Naive B cell (primary cell): ENCODE results near the gene MOV10. TPM values are rescaled to one million over a fixed set of nuclear protein-coding genes. Genes with fewer than 3 reads are reported as not detected.

ENCODE experiments used
- ATAC-seq, 2 donors: fragments of 150-1000 bp; cut with Tn5 transposase; 2 replicates each; pipeline ENCODE4 v1.10.0; 2021; ENCODE audit warnings: low read depth in 2 of 2, mild to moderate bottlenecking in 2 of 2, moderate library complexity in 2 of 2
- DNase-seq: peaks from one replicate; pipeline ENCODE4 v3.0.0; 2022
- H3K27ac Mint-ChIP-seq, 6 donors: one replicate each; pipeline ENCODE4 v1.8.0; 2020 to 2022; ENCODE audit warnings: mild to moderate bottlenecking in 6 of 6, mixed read lengths in 6 of 6, moderate library complexity in 5 of 6, inconsistent platforms in 2 of 6
- H3K27me3 Mint-ChIP-seq, 3 donors: one replicate each; pipeline ENCODE4 v1.8.0; 2021 to 2022; ENCODE audit warnings: mixed read lengths in 3 of 3, mild to moderate bottlenecking in 1 of 3
- H3K36me3 Mint-ChIP-seq, 2 donors: one replicate each; pipeline ENCODE4 v1.8.0; 2020 to 2022; ENCODE audit warnings: mixed read lengths in 2 of 2, inconsistent platforms in 1 of 2, mild to moderate bottlenecking in 1 of 2
- H3K4me1 Mint-ChIP-seq, 3 donors: one replicate each; pipeline ENCODE4 v1.8.0; 2020 to 2022; ENCODE audit warnings: mixed read lengths in 3 of 3, inconsistent platforms in 1 of 3, mild to moderate bottlenecking in 1 of 3, moderate library complexity in 1 of 3
- H3K4me3 Mint-ChIP-seq, 8 donors: one replicate each; pipeline ENCODE4 v1.8.0; 2020 to 2022; ENCODE audit warnings: mild to moderate bottlenecking in 8 of 8, mixed read lengths in 8 of 8, moderate library complexity in 8 of 8, inconsistent platforms in 2 of 8
- H3K9me3 Mint-ChIP-seq, 7 donors: one replicate each; pipeline ENCODE4 v1.8.0; 2020 to 2022; ENCODE audit warnings: mixed read lengths in 7 of 7, mild to moderate bottlenecking in 5 of 7, inconsistent platforms in 2 of 7, moderate library complexity in 1 of 7
- polyA plus RNA-seq, 6 donors: library from polyadenylated mRNA; unstranded; fragments of 300-500 nt; fragmentation: Illumina TruSeq; gene quantifications; one replicate each; pipeline ENCODE4 v1.2.3, GENCODE V29; 2021; ENCODE audit warnings: low read depth in 6 of 6

Gene MOV10
- polyA plus RNA-seq, 6 donors from 2014 or later, result 3.4 to 10.5 (median 9.8) TPM

DNA sequence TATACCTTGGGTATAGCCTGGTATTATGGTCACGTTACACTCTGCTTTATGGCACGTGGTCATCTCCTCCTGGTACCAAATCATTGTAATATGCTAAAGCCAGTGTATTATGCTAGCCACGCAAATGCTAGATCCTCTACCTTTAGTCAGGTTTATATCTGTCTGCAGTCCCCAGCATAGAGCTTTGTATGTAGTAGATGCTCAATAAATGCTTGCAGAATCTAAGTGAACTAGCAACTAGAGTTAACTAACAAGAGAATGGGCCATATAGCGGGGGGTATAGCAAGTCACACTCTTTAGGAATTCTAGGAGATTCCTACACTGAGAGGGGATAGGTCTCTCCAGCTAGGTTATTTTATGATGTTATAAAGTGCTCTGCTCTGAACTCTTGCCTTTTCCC, 3.0 kb downstream of the MOV10 start:
- DNase-seq, result no peak
- Mint-ChIP-seq H3K27ac (no peak overlapping the region), H3K4me3 (no peak overlapping the region), H3K27me3 (no peaks in the 10 kb centered on the region), H3K4me1 (peaks cover 24 to 44% (median 29%) of the 10 kb centered on the region in 3 donors), H3K36me3 (no peaks in the 10 kb centered on the region), H3K9me3 (no peaks in the 10 kb centered on the region)
- ATAC-seq, result no peak

DNA sequence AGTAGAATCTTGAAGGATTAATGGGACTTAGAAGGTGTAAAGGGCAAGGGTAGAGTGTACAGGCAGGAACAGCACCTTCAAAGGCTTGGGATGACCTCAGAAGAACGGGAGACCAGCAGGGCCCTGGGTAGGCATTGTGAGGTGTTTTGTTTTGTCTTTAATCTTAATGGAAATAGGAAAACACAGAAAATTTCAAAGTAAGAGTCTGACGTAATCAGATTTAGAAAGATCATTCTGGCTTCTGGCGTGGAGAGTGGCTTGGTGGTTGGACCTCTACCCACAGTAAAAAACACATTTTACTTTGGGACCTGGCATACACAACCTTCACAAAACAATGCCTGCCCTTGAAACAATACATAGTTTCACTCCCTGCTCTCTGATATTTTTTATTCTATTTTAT, 4.1 kb downstream of the MOV10 start:
- DNase-seq (no peak), ATAC-seq (no peak)
- no peaks in the 10 kb centered on the region for H3K36me3 Mint-ChIP-seq
- H3K27me3 Mint-ChIP-seq, result no peaks in the 10 kb centered on the region
- H3K9me3 Mint-ChIP-seq, result no peaks in the 10 kb centered on the region
- H3K27ac Mint-ChIP-seq, result peak overlapping the region in 1 of 6 donors; percentile 0
- peaks cover 22 to 36% (median 26%) of the 10 kb centered on the region in 3 donors for H3K4me1 Mint-ChIP-seq
- H3K4me3 Mint-ChIP-seq, result no peak overlapping the region

DNA sequence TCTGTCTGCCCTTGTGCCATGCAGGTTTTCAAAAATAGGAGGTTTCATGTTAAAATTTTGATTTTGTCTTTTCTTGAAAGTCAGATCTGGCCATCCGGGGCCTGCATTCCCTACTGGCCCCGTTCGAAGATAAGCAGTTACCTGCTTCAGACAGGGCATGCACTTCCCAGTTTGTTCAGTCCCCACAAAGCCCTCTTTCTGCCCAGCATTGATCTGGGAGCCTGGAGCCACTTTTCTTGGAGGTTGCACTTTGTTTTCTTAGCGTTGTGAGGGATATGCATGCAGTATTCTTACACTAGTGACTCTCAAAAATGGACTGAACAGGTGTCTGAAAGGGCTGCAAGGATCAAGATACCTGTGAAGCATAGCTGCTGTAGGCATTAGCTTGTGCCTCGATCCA, 11.5 kb downstream of the MOV10 start:
- DNase-seq (no peak), ATAC-seq (no peak)
- peak overlapping the region in 1 of 6 donors; percentile 62 for H3K27ac Mint-ChIP-seq
- H3K4me1 Mint-ChIP-seq, result peaks cover 5 to 11% (median 7%) of the 10 kb centered on the region in 3 donors
- no peak overlapping the region for H3K4me3 Mint-ChIP-seq
- no peaks in the 10 kb centered on the region for H3K36me3 Mint-ChIP-seq
- no peaks in the 10 kb centered on the region for H3K9me3 Mint-ChIP-seq
- no peaks in the 10 kb centered on the region for H3K27me3 Mint-ChIP-seq

DNA sequence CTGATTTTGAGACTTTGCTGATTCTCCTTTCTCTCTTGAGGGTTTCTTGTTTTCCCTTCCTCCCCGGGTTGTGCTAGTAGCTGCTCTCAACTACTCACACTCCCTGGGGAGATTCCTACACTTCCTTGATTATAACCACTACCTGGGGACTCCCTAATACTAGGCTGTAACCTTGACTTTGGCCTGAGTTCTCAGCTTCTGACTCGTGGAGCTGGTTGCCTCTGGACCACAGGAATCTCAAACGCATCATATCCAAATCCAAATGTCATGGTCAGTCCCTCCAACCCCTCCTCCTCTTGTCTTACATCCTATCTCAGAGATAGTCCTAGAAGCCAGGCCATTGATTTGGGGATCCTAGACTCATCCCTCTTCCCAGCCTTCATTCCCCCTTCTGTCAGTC, 12.0 kb downstream of the MOV10 start:
- ATAC-seq (no peak), DNase-seq (no peak)
- Mint-ChIP-seq H3K4me1 (peaks cover 5 to 11% (median 7%) of the 10 kb centered on the region in 3 donors), H3K27me3 (no peaks in the 10 kb centered on the region), H3K4me3 (peak overlapping the region in 1 of 8 donors; percentile 10), H3K36me3 (peaks cover 0 to under 1% of the 10 kb centered on the region in 2 donors), H3K27ac (peak overlapping the region in 1 of 6 donors; percentile 65), H3K9me3 (no peaks in the 10 kb centered on the region)

DNA sequence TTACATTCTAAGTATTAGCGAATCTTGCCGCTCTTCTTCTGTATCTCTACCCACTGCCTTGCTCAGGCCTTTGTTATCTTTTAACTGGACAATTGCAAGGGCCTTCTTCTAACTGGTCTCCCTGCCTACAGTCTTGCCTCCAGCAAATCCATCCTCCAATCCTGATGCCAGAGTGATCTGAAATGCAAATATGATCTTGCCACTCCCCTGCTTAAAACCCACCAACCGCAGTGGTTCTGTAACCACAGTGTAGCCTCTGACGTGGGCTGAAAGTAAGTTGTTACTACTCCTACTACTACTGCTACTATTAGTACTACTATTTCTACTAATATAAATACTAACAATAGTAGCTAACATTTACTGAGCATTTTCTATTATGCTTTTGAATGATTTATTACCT, 12.4 kb downstream of the MOV10 start:
- DNase-seq (no peak), ATAC-seq (no peak)
- H3K36me3 Mint-ChIP-seq, result peaks cover 4 to 5% of the 10 kb centered on the region in 2 donors
- H3K4me3 Mint-ChIP-seq, result peak overlapping the region in 1 of 8 donors; percentile 10
- peak overlapping the region in 1 of 6 donors; percentile 65 for H3K27ac Mint-ChIP-seq
- peaks cover 5 to 11% (median 7%) of the 10 kb centered on the region in 3 donors for H3K4me1 Mint-ChIP-seq
- H3K27me3 Mint-ChIP-seq, result no peaks in the 10 kb centered on the region
- no peaks in the 10 kb centered on the region for H3K9me3 Mint-ChIP-seq

DNA sequence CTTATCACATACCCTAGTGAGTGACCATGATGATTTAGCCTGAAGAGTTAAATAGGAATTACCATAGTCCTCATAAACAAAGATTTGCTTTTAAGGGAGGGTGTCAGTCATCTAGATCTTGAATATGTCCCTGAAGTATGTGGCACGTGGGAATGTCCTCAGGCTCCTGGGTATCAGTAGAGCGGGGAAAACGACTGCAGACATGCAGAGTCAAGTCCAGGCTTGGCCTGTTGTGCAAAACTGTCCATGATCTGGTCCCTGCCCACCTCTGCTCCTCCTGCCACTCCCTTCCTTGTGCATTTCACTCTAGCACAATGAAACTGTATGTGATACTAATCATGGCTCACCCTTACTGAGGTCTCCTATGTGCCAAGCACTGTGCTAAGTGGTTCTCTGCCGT, 12.9 kb downstream of the MOV10 start:
- Mint-ChIP-seq H3K27me3 (no peaks in the 10 kb centered on the region), H3K4me3 (no peak overlapping the region), H3K27ac (peak overlapping the region in 2 of 6 donors; percentile 56 to 65), H3K36me3 (peaks cover 9 to 10% of the 10 kb centered on the region in 2 donors), H3K9me3 (no peaks in the 10 kb centered on the region), H3K4me1 (peaks cover 5 to 11% (median 7%) of the 10 kb centered on the region in 3 donors)
- no peak for ATAC-seq
- DNase-seq, result no peak

DNA sequence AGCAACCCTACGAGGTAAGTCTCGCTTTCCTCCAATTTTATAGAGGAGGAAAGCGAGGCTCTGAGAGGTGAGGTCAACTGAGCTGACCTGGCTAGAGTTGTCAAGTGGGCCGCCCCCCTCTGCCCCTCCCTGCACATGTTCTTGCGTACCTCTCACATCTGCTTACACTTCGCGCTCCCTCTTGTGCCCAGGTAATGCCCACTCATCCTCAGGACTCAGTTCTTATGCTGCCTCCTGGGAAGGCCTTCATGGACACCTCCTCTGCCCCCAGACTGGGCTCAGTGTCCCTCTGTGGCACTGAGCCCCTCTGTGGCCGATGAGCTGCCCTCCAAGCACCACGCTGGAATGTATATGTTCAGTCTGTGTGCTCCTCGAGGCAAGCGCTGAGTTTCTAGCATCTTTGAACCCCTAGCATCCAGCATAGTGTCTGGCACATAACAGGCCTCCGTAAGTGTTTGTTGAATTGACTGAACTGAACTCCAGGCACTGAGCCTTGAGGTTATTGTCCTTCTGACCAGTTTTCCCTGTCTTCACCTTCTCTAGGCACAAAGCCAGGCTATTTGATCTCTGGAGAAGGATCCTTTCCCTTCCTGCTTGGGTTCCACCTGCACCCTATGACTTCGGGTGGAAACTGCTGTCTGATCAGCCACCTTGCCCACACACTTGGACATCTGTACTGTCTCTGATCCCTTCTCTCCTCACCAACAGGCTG, 13.5 kb downstream of the MOV10 start:
- peaks cover 10 to 13% of the 10 kb centered on the region in 2 donors for H3K36me3 Mint-ChIP-seq
- peak overlapping the region in 2 of 6 donors; percentile 24 to 56 for H3K27ac Mint-ChIP-seq
- H3K4me3 Mint-ChIP-seq, result no peak overlapping the region
- no peaks in the 10 kb centered on the region for H3K27me3 Mint-ChIP-seq
- peaks cover 5 to 11% (median 7%) of the 10 kb centered on the region in 3 donors for H3K4me1 Mint-ChIP-seq
- DNase-seq (no peak), ATAC-seq (no peak)
- H3K9me3 Mint-ChIP-seq, result no peaks in the 10 kb centered on the region

DNA sequence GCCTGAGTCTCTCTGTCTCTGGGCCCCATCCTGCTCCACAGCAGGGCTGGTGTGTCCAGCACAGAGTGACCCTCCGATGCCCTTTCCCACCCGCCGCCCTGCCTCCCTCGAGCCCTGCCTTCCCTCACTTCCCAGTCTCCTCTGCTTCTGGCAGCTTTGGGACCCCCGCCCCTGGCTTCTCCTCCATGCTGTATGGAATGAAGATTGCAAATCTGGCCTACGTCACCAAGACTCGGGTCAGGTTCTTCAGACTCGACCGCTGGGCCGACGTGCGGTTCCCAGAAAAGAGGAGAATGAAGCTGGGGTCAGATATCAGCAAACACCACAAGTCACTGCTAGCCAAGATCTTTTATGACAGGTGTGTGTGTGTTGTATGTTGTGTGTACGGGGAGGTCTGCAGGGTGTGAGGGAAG, 14.3 kb downstream of the MOV10 start:
- Mint-ChIP-seq H3K27ac (peak overlapping the region in 2 of 6 donors; percentile 56 to 78), H3K4me3 (no peak overlapping the region), H3K4me1 (peaks cover 5 to 11% (median 7%) of the 10 kb centered on the region in 3 donors)

DNA sequence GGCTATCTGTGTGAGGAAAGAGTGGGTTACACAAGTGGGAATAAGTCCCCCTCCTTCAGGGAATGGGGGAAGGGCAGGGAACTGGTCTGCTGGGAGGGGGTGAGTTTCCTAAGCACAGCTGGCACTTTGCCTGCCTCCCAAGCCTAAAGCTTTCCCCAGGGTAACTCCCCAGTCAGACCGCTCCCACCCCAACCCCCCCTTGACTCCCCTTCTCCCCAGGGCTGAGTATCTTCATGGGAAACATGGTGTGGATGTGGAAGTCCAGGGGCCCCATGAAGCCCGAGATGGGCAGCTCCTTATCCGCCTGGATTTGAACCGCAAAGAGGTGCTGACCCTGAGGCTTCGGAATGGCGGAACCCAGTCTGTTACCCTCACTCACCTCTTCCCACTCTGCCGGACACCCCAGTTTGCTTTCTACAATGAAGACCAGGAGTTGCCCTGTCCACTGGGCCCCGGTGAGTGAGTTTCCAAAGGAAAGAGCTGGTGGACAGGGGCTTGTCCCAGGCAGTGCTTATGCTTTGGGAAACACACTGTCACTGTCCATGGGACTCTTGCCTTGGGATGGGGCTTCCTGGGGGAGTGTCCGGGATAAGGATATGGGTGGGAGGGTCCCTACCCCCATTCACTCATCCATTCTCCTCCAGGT, 14.9 kb downstream of the MOV10 start:
- H3K27me3 Mint-ChIP-seq, result no peaks in the 10 kb centered on the region
- peaks cover 5 to 11% (median 7%) of the 10 kb centered on the region in 3 donors for H3K4me1 Mint-ChIP-seq
- no peak overlapping the region for H3K27ac Mint-ChIP-seq
- H3K9me3 Mint-ChIP-seq, result no peaks in the 10 kb centered on the region
- H3K36me3 Mint-ChIP-seq, result peaks cover 10 to 13% of the 10 kb centered on the region in 2 donors
- DNase-seq (no peak), ATAC-seq (no peak)
- no peak overlapping the region for H3K4me3 Mint-ChIP-seq

More for the DNA sequence above, 14.3 kb downstream of the MOV10 start:
- peaks cover 10 to 13% of the 10 kb centered on the region in 2 donors for H3K36me3 Mint-ChIP-seq
- DNase-seq, result no peak
- H3K27me3 Mint-ChIP-seq, result no peaks in the 10 kb centered on the region
- no peak for ATAC-seq
- no peaks in the 10 kb centered on the region for H3K9me3 Mint-ChIP-seq

DNA sequence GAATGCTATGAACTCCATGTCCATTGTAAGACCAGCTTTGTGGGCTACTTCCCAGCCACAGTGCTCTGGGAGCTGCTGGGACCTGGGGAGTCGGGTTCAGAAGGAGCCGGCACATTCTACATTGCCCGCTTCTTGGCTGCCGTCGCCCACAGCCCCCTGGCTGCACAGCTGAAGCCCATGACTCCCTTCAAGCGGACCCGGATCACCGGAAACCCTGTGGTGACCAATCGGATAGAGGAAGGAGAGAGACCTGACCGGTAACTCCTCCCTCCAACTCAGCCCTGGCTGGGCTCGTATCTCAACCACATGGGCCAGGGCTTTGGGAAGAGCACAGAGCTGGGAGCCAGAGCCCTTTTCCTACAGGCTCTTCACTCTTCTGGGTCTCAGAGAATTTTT, 15.4 kb downstream of the MOV10 start:
- peaks cover 11 to 13% of the 10 kb centered on the region in 2 donors for H3K36me3 Mint-ChIP-seq
- H3K4me3 Mint-ChIP-seq, result no peak overlapping the region
- H3K27me3 Mint-ChIP-seq, result no peaks in the 10 kb centered on the region
- ATAC-seq (no peak), DNase-seq (no peak)
- H3K9me3 Mint-ChIP-seq, result no peaks in the 10 kb centered on the region
- H3K4me1 Mint-ChIP-seq, result peaks cover 5 to 11% (median 7%) of the 10 kb centered on the region in 3 donors
- no peak overlapping the region for H3K27ac Mint-ChIP-seq

DNA sequence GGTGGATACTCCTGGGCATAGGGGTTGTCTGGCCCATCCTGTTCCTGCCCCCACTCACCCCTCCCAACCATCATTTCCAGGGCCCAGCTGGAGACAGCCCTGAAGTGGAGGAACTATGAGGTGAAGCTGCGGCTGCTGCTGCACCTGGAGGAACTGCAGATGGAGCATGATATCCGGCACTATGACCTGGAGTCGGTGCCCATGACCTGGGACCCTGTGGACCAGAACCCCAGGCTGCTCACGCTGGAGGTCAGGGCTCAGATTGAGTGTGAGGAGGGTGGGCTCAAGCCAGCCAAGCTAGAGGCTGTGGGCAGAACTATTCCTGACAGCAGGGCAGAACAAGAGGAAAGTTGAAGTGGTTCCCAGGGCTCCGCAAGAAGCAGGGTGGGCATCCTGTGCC, 18.2 kb downstream of the MOV10 start:
- peaks cover 13 to 14% of the 10 kb centered on the region in 2 donors for H3K36me3 Mint-ChIP-seq
- no peaks in the 10 kb centered on the region for H3K27me3 Mint-ChIP-seq
- ATAC-seq (no peak), DNase-seq (no peak)
- H3K9me3 Mint-ChIP-seq, result no peaks in the 10 kb centered on the region
- H3K4me1 Mint-ChIP-seq, result peaks cover 2 to 6% (median 5%) of the 10 kb centered on the region in 3 donors
- no peak overlapping the region for H3K27ac Mint-ChIP-seq
- H3K4me3 Mint-ChIP-seq, result no peak overlapping the region

DNA sequence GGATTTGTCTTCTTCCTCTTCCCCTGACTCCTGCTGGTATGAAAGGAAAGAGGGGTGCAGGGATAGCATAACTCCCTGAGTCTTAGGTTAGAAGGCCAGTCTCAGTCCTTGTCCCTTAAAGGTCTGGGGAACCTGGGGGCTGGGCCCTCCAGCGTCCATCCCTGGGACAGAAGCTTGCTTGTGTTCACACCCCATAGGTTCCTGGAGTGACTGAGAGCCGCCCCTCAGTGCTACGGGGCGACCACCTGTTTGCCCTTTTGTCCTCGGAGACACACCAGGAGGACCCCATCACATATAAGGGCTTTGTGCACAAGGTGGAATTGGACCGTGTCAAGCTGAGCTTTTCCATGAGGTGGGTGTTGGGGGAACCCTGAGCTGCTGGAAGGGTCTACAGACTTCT, 19.4 kb downstream of the MOV10 start:
- H3K36me3 Mint-ChIP-seq, result peaks cover 13 to 14% of the 10 kb centered on the region in 2 donors
- peak overlapping the region in 1 of 8 donors; percentile 25 for H3K4me3 Mint-ChIP-seq
- H3K27ac Mint-ChIP-seq, result peak overlapping the region in 1 of 6 donors; percentile 27
- H3K9me3 Mint-ChIP-seq, result no peaks in the 10 kb centered on the region
- no peaks in the 10 kb centered on the region for H3K27me3 Mint-ChIP-seq
- ATAC-seq, result no peak
- H3K4me1 Mint-ChIP-seq, result peaks cover 0 to 14% (median 6%) of the 10 kb centered on the region in 3 donors
- no peak for DNase-seq

DNA sequence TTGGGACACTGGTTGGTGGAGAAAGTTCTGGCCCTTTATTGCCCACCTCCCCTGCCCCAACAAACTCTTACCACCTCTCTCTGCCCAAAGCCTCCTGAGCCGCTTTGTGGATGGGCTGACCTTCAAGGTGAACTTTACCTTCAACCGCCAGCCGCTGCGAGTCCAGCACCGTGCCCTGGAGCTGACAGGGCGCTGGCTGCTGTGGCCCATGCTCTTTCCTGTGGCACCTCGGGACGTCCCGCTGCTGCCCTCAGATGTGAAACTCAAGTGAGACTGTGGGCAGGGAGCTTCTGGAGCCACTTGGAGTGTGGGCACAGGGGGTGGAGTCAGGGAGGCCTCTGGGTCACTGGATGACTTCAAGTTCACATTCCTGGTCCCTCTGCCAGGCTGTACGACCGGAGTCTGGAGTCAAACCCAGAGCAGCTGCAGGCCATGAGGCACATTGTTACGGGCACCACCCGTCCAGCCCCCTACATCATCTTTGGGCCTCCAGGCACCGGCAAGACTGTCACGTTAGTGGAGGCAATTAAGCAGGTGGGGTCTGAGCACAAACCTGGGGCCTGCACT, 20.0 kb downstream of the MOV10 start:
- Mint-ChIP-seq H3K36me3 (peaks cover 13 to 14% of the 10 kb centered on the region in 2 donors), H3K4me3 (no peak overlapping the region), H3K9me3 (no peaks in the 10 kb centered on the region), H3K27me3 (no peaks in the 10 kb centered on the region), H3K4me1 (peaks cover 5 to 20% (median 10%) of the 10 kb centered on the region in 3 donors), H3K27ac (no peak overlapping the region)
- ATAC-seq (no peak), DNase-seq (no peak)
